Transverse colon (tissue), 4 donors: ENCODE data around the gene ZNF2. TPM values are rescaled to one million over a fixed set of nuclear protein-coding genes. Genes with fewer than 3 reads are reported as not detected.
A peak's percentile ranks its signal among the peaks of the same experiment; 100 is the strongest.
"Not testable (repeated sequence)": the region's sequence is repeated elsewhere in the genome, so short reads cannot be mapped to it uniquely, and the experiment has no call there.

Experiments used
- DNase-seq: peaks from one replicate; pipeline ENCODE4 v3.0.0-alpha.2; 2019
- H3K27ac ChIP-seq, 4 donors: fragments of 200-600 bp; sonication (generic); 2 replicates each; pipeline ENCODE4 v1.5.1; 2016 to 2018; ENCODE audit warnings: inconsistent platforms in 4 of 4
- H3K27me3 ChIP-seq: fragments of 200-600 bp; sonication (generic); 2 replicates; pipeline ENCODE4 v1.5.1; 2017; ENCODE audit warnings: inconsistent platforms
- H3K36me3 ChIP-seq, 4 donors: fragments of 200-600 bp; sonication (generic); 2 replicates each; pipeline ENCODE4 v1.5.1; 2017 to 2019; ENCODE audit warnings: inconsistent platforms in 4 of 4
- H3K4me1 ChIP-seq, 4 donors: fragments of 200-600 bp; sonication (generic); 2 replicates each; pipeline ENCODE4 v1.5.1; 2017 to 2020; ENCODE audit warnings: inconsistent platforms in 4 of 4
- H3K4me3 ChIP-seq, 4 donors: fragments of 200-600 bp; sonication (generic); 1 replicate in 1 of 4; 2 replicates in 3 of 4; pipeline versions ENCODE4 v1.5.1 to v1.6.1; 2017 to 2019; ENCODE audit warnings: inconsistent platforms in 4 of 4
- H3K9me3 ChIP-seq, 2 donors: fragments of 200-600 bp; sonication (generic); 2 replicates each; pipeline ENCODE4 v1.5.1; 2017 to 2019; ENCODE audit warnings: inconsistent platforms in 2 of 2
- CTCF ChIP-seq, 5 experiments: fragments of 200-600 bp in 3 of 5; fragments of 450-650 bp in 2 of 5; sonication (generic) in 3 of 5; IDR thresholded peaks; 1 replicate in 2 of 5; 2 replicates in 3 of 5; pipeline ENCODE4 v1.5.1; 2016 to 2017; ENCODE audit warnings: antibody characterized with exemption in 5 of 5, inconsistent platforms in 3 of 5, mild to moderate bottlenecking in 2 of 5, moderate library complexity in 1 of 5
- EP300 ChIP-seq: sonication (generic); formaldehyde crosslinking; IDR thresholded peaks from one replicate; pipeline ENCODE4 v1.6.1; 2017; ENCODE audit warnings: antibody characterized with exemption, low read depth
- POLR2A ChIP-seq: fragments of 450-650 bp; IDR thresholded peaks from one replicate; pipeline ENCODE4 v1.6.1; 2016; ENCODE audit warnings: antibody characterized with exemption, mild to moderate bottlenecking, moderate library complexity
- POLR2AphosphoS5 ChIP-seq, 3 donors: sonication (generic); formaldehyde crosslinking; IDR thresholded peaks; one replicate each; pipeline ENCODE4 v1.6.1; 2016; ENCODE audit warnings: antibody characterized with exemption in 3 of 3
- WGBS, 2 donors: methylation state at CpG; one replicate each; pipeline ENCODE4 v1.1.5; 2018; ENCODE audit warnings: low coverage in 1 of 2; 5-methylcytosine and 5-hydroxymethylcytosine counted together
- in situ Hi-C, 4 donors: fragments of 200-750 bp; cut with MboI; loops; one replicate each; pipeline versions ENCODE4 v1.15.0 to v1.15.1; 2017; ENCODE audit warnings: low sequenced_read_pairs in 3 of 4, low pct_ligation_motif_present in 1 of 4, low pct_unique_long_range_greater_than_20kb in 1 of 4
- intact Hi-C: fragments of 100-400 bp; cut with DNase I; formaldehyde crosslinking; loops from one replicate; pipeline ENCODE4 v1.15.1; 2023; ENCODE audit warnings: low total_unique reads
- total RNA-seq, 4 donors: library from RNA; depleted of rRNA; stranded (reverse); fragments of >200 nt; gene quantifications; one replicate each; pipeline ENCODE4 v1.1.0, GENCODE V29; 2016

Gene ZNF2
- total RNA-seq, 4 donors from 2014 or later = 0.20 to 4.1 (median 1.8) TPM

GRCh38 chr2:95181774-95182173 lies 16.2 kb downstream of the ZNF2 start:
- Histone ChIP-seq H3K9me3 (no peaks in the 10 kb centered on the region), H3K27me3 (no peaks in the 10 kb centered on the region), H3K4me1 (no peaks in the 10 kb centered on the region), H3K27ac (no peak overlapping the region), H3K4me3 (no peak overlapping the region), H3K36me3 (peaks cover 0 to 33% (median 9%) of the 10 kb centered on the region in 4 donors)
- in situ Hi-C loops = no loop called here
- 94 to 97% methylated on average over 18 of the region's 18 CpGs for WGBS, 2 donors
- intact Hi-C loops = no loop called here
- no peak for TF ChIP-seq POLR2A
- no peak for TF ChIP-seq CTCF (IDR thresholded peaks at IDR 0.05)
- no peak for DNase-seq

DNA sequence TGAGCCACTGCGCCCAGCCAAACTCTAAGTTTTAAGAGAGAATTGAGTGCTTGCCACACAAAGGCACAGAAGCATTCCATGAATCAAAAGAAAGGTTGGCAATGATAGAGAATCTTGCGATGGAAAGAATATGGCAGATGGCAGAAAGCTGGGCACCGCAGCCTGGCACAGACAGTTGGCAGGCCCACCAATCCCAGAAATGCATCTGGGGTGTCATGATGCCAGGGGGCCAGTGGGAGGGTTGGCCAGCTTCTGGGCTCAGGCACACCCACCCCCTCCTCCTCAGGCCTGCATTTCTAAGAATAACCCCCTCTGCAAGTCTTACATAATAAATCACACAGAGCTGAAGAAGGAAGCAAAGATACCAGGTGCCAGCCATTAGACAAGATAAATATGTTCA lies 19.6 kb downstream of the ZNF2 start:
- no peak for DNase-seq
- intact Hi-C loops (no loop called here), in situ Hi-C loops (no loop called here)
- no peaks in the 10 kb centered on the region for H3K27me3 ChIP-seq
- H3K27ac ChIP-seq = no peak overlapping the region
- H3K4me3 ChIP-seq = no peak overlapping the region
- H3K9me3 ChIP-seq = no peaks in the 10 kb centered on the region
- TF ChIP-seq CTCF (IDR thresholded peaks at IDR 0.05) (no peak), POLR2A (no peak), EP300 (no peak), POLR2AphosphoS5 (IDR thresholded peaks at IDR 0.05) (no peak)
- peaks cover 0 to 24% (median 8%) of the 10 kb centered on the region in 4 donors for H3K36me3 ChIP-seq
- H3K4me1 ChIP-seq = no peaks in the 10 kb centered on the region
- 98 to 100% methylated on average over 3 of the region's 3 CpGs for WGBS, 2 donors

DNA sequence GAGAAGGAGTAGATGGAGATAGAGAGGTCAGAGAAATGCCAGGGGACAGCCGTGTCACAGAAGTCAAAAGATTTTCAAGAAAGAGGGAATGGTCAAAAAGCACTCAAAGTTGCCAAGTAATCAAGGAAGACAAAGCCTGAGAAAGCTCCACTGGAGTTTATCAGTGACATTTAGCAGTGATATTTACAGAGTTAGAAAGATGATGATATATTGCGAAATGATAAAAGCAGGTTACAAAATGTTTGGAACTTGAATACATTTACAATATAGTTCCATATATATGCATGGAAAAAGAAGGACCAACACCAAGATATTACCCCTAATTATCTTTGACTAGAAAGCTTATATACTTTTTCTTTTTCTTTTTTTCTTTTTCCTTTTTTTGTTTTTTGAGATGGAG lies 20.4 kb downstream of the ZNF2 start:
- no peak overlapping the region for H3K4me3 ChIP-seq
- H3K9me3 ChIP-seq = no peaks in the 10 kb centered on the region
- no peaks in the 10 kb centered on the region for H3K4me1 ChIP-seq
- in situ Hi-C loops (no loop called here), intact Hi-C loops (no loop called here)
- TF ChIP-seq POLR2AphosphoS5 (IDR thresholded peaks at IDR 0.05) (no peak), POLR2A (no peak), CTCF (IDR thresholded peaks at IDR 0.05) (no peak), EP300 (no peak)
- peaks cover 2% of the 10 kb centered on the region for H3K27me3 ChIP-seq
- H3K36me3 ChIP-seq = peaks cover 0 to 16% (median 5%) of the 10 kb centered on the region in 4 donors
- 81 to 83% methylated on average over 2 of the region's 2 CpGs for WGBS, 2 donors
- H3K27ac ChIP-seq = no peak overlapping the region
- DNase-seq = no peak

- intact Hi-C loops, H3K9me3 ChIP-seq, H3K27me3 ChIP-seq, H3K36me3 ChIP-seq, in situ Hi-C loops, H3K27ac ChIP-seq, H3K4me3 ChIP-seq, H3K4me1 ChIP-seq: not testable (repeated sequence)
- whole genome bisulfite sequencing, 2 donors = 20% methylated on average over 15 of the region's 15 CpGs; no CpG with 5 or more reads in 1 of the 2 donors
- TF ChIP-seq CTCF (IDR thresholded peaks at IDR 0.05) = peak; percentile 54 to 61 (median 58)
- DNase-seq = peak; percentile 73
Measured at GRCh38 chr2:95192956-95193355, 27.3 kb downstream of the ZNF2 start.
